GM12874 (cell line): ENCODE data around the gene DROSHA.

Experiments
- TF ChIP-seq, protein P1 (sequence below): IDR thresholded peaks from 2 replicates; pipeline ENCODE4 v1.5.1; 2011; ENCODE audit warnings: low read depth, mild to moderate bottlenecking, control low read depth, low read length, moderate library complexity; ENCODE audit not compliant: insufficient read depth

Gene DROSHA

DNA sequence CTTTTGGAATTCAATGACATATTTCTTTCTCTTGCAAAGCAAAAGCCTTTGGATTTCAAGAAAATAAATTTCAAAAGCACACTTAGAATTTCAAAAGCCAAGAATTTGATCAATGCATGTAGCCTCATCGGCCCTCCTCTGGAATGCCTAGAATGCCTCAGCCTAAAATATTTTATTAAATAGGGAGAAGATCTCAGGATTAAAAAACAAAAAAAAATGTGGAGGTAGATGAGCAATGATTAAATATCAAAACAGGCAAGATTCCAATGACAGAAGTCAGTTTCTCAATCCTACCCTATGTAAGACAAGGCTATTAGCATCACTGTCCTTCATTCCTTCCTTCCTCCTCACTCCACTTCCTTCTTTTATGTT is 169.4 kb downstream of the DROSHA start:
- TF ChIP-seq, protein P1, sequence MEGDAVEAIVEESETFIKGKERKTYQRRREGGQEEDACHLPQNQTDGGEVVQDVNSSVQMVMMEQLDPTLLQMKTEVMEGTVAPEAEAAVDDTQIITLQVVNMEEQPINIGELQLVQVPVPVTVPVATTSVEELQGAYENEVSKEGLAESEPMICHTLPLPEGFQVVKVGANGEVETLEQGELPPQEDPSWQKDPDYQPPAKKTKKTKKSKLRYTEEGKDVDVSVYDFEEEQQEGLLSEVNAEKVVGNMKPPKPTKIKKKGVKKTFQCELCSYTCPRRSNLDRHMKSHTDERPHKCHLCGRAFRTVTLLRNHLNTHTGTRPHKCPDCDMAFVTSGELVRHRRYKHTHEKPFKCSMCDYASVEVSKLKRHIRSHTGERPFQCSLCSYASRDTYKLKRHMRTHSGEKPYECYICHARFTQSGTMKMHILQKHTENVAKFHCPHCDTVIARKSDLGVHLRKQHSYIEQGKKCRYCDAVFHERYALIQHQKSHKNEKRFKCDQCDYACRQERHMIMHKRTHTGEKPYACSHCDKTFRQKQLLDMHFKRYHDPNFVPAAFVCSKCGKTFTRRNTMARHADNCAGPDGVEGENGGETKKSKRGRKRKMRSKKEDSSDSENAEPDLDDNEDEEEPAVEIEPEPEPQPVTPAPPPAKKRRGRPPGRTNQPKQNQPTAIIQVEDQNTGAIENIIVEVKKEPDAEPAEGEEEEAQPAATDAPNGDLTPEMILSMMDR = no peak

GRCh38 chr5:31361234-31361633 is 170.7 kb downstream of the DROSHA start:
- TF ChIP-seq, protein P1 = no peak

DNA sequence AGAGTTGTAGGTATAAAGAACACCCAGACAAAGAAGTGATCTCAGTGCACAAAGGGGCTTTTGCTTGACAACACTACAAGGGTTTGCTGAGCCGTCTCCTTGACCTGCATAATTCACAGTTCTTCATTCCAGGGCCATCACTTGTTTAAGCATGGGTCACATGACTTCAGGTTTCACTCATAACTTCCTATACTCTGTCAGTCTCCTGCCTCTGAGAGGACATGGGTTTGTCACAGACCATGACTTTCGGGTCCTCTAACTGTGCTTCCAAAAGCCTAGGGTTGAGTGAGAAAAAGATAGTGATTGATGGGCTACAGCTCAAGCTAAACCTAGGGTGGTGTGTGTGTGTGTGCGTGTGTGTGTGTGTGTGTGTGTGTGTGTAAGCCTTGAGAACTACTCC is 172.1 kb downstream of the DROSHA start:
- TF ChIP-seq, protein P1 = no peak

GRCh38 chr5:31357038-31357437 is 174.9 kb downstream of the DROSHA start:
- TF ChIP-seq, protein P1 = no peak

DNA sequence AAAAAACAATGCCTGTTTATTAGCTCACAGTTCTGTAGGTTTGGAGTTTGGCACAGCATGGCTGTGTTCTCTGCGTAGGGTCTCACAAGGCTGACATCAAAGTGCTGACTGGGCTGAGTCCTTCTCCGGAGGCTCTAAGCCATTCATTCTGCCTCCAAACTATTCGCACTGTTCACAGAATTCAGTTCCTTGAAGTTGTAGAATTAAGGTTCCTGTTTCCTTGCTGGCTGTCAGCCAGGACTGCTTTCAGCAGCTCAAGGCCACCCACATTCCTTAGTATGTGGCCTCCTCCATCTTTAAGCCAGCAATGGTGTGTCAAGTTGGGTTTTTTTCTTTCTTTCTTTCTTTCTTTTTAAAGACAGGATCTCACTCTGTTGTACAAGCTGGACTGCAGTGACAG is 176.6 kb downstream of the DROSHA start:
- TF ChIP-seq, protein P1 = no peak
